Neural cell (in vitro differentiated cells): Measurements from ENCODE around the gene MAP3K5.

Experiments used
- POLR2AphosphoS5 ChIP-seq: IDR thresholded peaks from 2 replicates; pipeline ENCODE4 v1.6.1; 2012
- RAD21 ChIP-seq: fragments of 450-650 bp; conservative IDR thresholded peaks from 2 replicates; pipeline ENCODE4 v1.6.1; 2014; ENCODE audit warnings: antibody characterized with exemption, mild to moderate bottlenecking, moderate library complexity

GRCh38 chr6:136682292-136682691, 110.0 kb downstream of the MAP3K5 start:
- TF ChIP-seq RAD21 (no peak), POLR2AphosphoS5 (no peak)
